Measurements from ENCODE around the gene SPATA17.

- no peak for TF ChIP-seq TCF12 (IDR thresholded peaks at IDR 0.05)
- no peak for TF ChIP-seq CTCF (IDR thresholded peaks at IDR 0.05)
- no peak for TF ChIP-seq REST (IDR thresholded peaks at IDR 0.05; ENCODE audit: low read depth, low read length)
- no peak for TF ChIP-seq POLR2AphosphoS5 (IDR thresholded peaks at IDR 0.05; ENCODE audit: low read depth, low read length)
- TF ChIP-seq MAX (IDR thresholded peaks at IDR 0.05; ENCODE audit: low read depth) = no peak
- TF ChIP-seq TAF1 (IDR thresholded peaks at IDR 0.05; ENCODE audit: borderline replicate concordance, low read depth, low read length) = no peak
- TF ChIP-seq NFIC (IDR thresholded peaks at IDR 0.05; ENCODE audit: borderline replicate concordance) = no peak
- TF ChIP-seq FOSL2 (IDR thresholded peaks at IDR 0.05; ENCODE audit: borderline replicate concordance, low read depth) = no peak
- TF ChIP-seq GABPA (IDR thresholded peaks at IDR 0.05; ENCODE audit: low read depth) = no peak
- no peak for TF ChIP-seq ELF1 (IDR thresholded peaks at IDR 0.05)
- no peak for TF ChIP-seq EZH2phosphoT487 (IDR thresholded peaks at IDR 0.05; ENCODE audit: borderline replicate concordance, low read depth)
Observed at GRCh38 chr1:217622042-217622441, 9.1 kb upstream of the SPATA17 start.
